HL-60 (cell line): ENCODE data around the gene TBC1D12.

Experiments used
- DNase-seq, 2 experiments: peaks; one replicate each; pipeline ENCODE4 v3.0.0-alpha.2; 2010 to 2020; ENCODE audit warnings: low read depth in 1 of 2, low spot score in 1 of 2
- H3K27ac ChIP-seq: fragments of 250-450 bp; sonication (Bioruptor Pico); replicated peaks from 2 replicates; pipeline ENCODE4 v1.5.1; 2020; ENCODE audit warnings: mild to moderate bottlenecking, moderate library complexity
- H3K27me3 ChIP-seq: fragments of 250-450 bp; sonication (Bioruptor Pico); 2 replicates; pipeline ENCODE4 v1.5.1; 2021; ENCODE audit warnings: mild to moderate bottlenecking, moderate library complexity; ENCODE audit not compliant: insufficient read depth, poor library complexity, severe bottlenecking
- H3K4me3 ChIP-seq: replicated peaks from 2 replicates; pipeline ENCODE4 v1.5.1; 2011; ENCODE audit warnings: mild to moderate bottlenecking, control low read depth, low read length; ENCODE audit not compliant: insufficient read depth
- GABPA ChIP-seq: IDR thresholded peaks from 2 replicates; pipeline ENCODE4 v1.6.1; 2012; ENCODE audit warnings: low read depth
- POLR2AphosphoS5 ChIP-seq: IDR thresholded peaks from 2 replicates; pipeline ENCODE4 v1.6.1; 2012; ENCODE audit warnings: low read depth
- REST ChIP-seq: IDR thresholded peaks from 2 replicates; pipeline ENCODE4 v1.6.1; 2012; ENCODE audit warnings: low read depth; ENCODE audit not compliant: insufficient replicate concordance
- SPI1 ChIP-seq: IDR thresholded peaks from 2 replicates; pipeline ENCODE4 v1.6.1; 2012; ENCODE audit warnings: low read depth, mild to moderate bottlenecking, borderline replicate concordance
- TF ChIP-seq, protein P1 (sequence below): IDR thresholded peaks from one replicate; pipeline ENCODE4 v1.5.1; 2011; ENCODE audit warnings: low read length, control low read depth, inconsistent platforms; ENCODE audit not compliant: insufficient read depth

Gene TBC1D12

GRCh38 chr10:94432443-94432842, 30.1 kb downstream of the TBC1D12 start:
- no peak overlapping the region for H3K27ac ChIP-seq
- H3K27me3 ChIP-seq, result peaks cover 4% of the 10 kb centered on the region
- no peak for TF ChIP-seq SPI1
- no peak for TF ChIP-seq REST
- no peak for TF ChIP-seq POLR2AphosphoS5
- no peak for TF ChIP-seq GABPA
- TF ChIP-seq, protein P1, sequence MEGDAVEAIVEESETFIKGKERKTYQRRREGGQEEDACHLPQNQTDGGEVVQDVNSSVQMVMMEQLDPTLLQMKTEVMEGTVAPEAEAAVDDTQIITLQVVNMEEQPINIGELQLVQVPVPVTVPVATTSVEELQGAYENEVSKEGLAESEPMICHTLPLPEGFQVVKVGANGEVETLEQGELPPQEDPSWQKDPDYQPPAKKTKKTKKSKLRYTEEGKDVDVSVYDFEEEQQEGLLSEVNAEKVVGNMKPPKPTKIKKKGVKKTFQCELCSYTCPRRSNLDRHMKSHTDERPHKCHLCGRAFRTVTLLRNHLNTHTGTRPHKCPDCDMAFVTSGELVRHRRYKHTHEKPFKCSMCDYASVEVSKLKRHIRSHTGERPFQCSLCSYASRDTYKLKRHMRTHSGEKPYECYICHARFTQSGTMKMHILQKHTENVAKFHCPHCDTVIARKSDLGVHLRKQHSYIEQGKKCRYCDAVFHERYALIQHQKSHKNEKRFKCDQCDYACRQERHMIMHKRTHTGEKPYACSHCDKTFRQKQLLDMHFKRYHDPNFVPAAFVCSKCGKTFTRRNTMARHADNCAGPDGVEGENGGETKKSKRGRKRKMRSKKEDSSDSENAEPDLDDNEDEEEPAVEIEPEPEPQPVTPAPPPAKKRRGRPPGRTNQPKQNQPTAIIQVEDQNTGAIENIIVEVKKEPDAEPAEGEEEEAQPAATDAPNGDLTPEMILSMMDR, result no peak
- no peak for DNase-seq
- H3K4me3 ChIP-seq, result no peak overlapping the region

DNA sequence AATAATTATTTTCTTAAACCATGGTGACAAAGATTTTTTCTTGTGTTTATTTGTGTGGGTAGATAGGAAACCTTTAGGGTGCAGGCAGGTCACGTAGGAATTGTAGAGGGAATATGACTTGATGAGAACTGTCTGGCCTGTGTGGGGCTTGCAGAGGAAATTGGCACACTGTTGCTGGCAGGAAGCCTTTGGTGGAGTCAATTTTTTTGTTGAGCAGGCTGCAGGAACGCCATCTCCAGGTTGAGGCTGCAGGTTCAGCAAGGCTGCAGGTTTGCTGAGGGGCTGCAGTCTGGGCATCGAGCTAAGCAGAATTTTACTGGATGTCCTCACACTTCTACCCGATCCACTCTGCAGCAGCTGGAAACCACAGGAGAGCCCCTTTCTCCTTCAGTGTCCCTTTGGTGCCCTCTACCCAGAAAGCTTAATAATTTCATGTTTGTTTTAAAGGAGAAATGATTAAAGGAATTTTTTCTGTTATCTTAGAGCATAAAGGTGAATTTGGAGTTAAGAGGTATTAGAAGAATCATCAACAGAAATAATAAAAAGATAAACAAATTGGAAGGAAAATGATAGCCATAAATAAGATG, 37.0 kb downstream of the TBC1D12 start:
- no peak for DNase-seq
- H3K27ac ChIP-seq, result no peak overlapping the region
- H3K27me3 ChIP-seq, result peaks cover 4% of the 10 kb centered on the region
- no peak for TF ChIP-seq SPI1
- no peak for TF ChIP-seq POLR2AphosphoS5
- TF ChIP-seq REST, result no peak
- TF ChIP-seq, protein P1, result no peak
- no peak overlapping the region for H3K4me3 ChIP-seq

DNA sequence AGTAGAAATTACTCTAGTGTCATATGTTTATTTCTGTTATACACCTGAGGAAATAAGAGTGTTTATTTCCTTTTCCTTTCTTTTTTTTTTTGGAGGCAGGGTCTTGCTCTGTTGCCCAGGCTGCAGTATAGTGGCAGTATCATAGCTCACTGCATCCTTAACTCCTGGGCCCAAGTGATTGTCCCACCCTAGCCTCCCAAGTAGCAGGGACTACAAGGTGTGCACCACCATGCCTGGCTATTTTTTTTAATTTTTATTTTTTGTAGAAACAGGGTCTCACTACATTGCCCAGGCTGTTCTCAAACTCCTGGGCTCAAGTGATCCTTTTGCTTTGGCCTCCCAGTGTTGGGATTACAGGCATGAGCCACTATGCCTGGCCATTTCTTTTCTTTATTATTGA, 37.8 kb downstream of the TBC1D12 start:
- Histone ChIP-seq H3K27me3 (peaks cover 2% of the 10 kb centered on the region), H3K4me3 (no peak overlapping the region), H3K27ac (no peak overlapping the region)
- no peak for DNase-seq
- TF ChIP-seq REST, result no peak
- TF ChIP-seq SPI1, result no peak
- no peak for TF ChIP-seq POLR2AphosphoS5
- TF ChIP-seq GABPA, result no peak
- TF ChIP-seq, protein P1, result no peak
